Measurements from ENCODE around the gene ZFAND5.

ZFAND5 gene

DNA sequence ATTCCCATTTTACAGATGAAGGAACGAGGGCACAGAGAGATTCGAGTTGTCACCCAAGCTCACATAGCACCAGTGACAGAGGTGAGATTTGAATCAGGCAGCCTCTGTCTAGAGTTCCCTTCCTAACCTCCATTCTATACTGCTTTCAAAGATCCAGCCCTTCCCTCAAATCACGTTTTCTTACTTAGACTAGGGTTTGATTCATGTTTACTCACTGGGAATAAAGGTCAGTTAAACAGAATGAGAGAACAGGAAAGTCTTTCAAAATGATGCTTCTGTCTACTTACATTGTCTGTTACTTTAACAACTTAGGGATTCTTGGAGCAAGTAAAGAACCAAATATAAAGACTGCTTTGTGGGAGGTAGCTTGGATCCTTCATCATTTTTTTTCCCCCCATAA, 40.0 kb downstream of the ZFAND5 start:
- CTCF ChIA-PET: interaction anchor here (0.7 kb wide), 1 partner anchor 16 kb away, joined by 3 read pairs; no protein-coding TSS in a partner anchor
- TF ChIP-seq TARDBP (IDR thresholded peaks at IDR 0.05) (no peak), SUZ12 (IDR thresholded peaks at IDR 0.05) (no peak), BHLHE40 (IDR thresholded peaks at IDR 0.05; ENCODE audit: borderline replicate concordance) (no peak), CTBP1 (IDR thresholded peaks at IDR 0.05; ENCODE audit: borderline replicate concordance) (no peak), ELF4 (IDR thresholded peaks at IDR 0.05) (no peak)
- no peak for DNase-seq (ENCODE audit: extremely low spot score)
- POLR2A ChIA-PET: no interaction called here

DNA sequence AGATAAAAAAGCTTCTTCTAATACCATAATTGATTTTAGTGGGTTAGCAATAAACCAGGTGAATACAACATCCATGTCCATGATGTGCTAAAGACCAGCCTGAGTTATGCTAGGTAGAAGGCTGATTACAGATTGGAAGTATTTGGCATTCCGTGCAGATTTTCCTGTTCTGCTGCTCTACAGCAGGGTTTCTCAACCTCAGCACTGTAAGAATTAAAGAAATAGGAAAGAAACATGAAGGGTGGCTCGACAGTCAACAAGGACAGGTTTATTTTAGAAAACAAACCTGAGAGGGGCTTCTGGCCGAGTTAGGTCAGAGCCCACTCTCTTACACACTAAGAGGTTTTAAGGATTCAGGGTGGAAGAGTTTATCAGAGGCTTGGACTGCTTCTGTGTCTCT, 42.3 kb downstream of the ZFAND5 start:
- ChIA-PET POLR2A (no interaction called here), CTCF (no interaction called here)
- TF ChIP-seq LEF1 (IDR thresholded peaks at IDR 0.05; ENCODE audit: borderline replicate concordance) (no peak), CTBP1 (IDR thresholded peaks at IDR 0.05; ENCODE audit: borderline replicate concordance) (no peak), ELF4 (IDR thresholded peaks at IDR 0.05) (no peak), TARDBP (IDR thresholded peaks at IDR 0.05) (no peak), L3MBTL2 (conservative IDR thresholded peaks at IDR 0.05) (no peak)
- no peak for DNase-seq (ENCODE audit: extremely low spot score)

GRCh38 chr9:72322259-72322658, 42.7 kb downstream of the ZFAND5 start:
- ChIA-PET POLR2A (no interaction called here), CTCF (no interaction called here)
- DNase-seq (ENCODE audit: extremely low spot score): no peak
- TF ChIP-seq L3MBTL2 (conservative IDR thresholded peaks at IDR 0.05) (no peak), FOXK2 (IDR thresholded peaks at IDR 0.05) (no peak)
- TF ChIP-seq, protein P1, sequence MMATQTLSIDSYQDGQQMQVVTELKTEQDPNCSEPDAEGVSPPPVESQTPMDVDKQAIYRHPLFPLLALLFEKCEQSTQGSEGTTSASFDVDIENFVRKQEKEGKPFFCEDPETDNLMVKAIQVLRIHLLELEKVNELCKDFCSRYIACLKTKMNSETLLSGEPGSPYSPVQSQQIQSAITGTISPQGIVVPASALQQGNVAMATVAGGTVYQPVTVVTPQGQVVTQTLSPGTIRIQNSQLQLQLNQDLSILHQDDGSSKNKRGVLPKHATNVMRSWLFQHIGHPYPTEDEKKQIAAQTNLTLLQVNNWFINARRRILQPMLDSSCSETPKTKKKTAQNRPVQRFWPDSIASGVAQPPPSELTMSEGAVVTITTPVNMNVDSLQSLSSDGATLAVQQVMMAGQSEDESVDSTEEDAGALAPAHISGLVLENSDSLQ (IDR thresholded peaks at IDR 0.05): no peak

GRCh38 chr9:72315510-72316311, 49.3 kb downstream of the ZFAND5 start:
- peak; percentile 17 for DNase-seq (ENCODE audit: extremely low spot score)
- CTCF ChIA-PET: no interaction called here
- POLR2A ChIA-PET: interaction anchor here (0.6 to 1.7 kb wide), 3 partner anchors 23 to 122 kb away, joined by 3 to 7 read pairs (median 3); partner anchors contain the start of gene ZFAND5
- TF ChIP-seq ARNT (IDR thresholded peaks at IDR 0.05): no peak
- TF ChIP-seq L3MBTL2 (conservative IDR thresholded peaks at IDR 0.05): 0 out of 2 replicates have a peak, but pooled peaks have one; percentile 17

- peak; percentile 19 for DNase-seq (ENCODE audit: extremely low spot score)
- POLR2A ChIA-PET: interaction anchor here (0.8 to 1.7 kb wide), 2 partner anchors 22 to 50 kb away, joined by 3 to 7 read pairs; partner anchors contain the start of gene ZFAND5
- CTCF ChIA-PET: no interaction called here
- no peak for TF ChIP-seq SUZ12 (IDR thresholded peaks at IDR 0.05)
- TF ChIP-seq L3MBTL2 (conservative IDR thresholded peaks at IDR 0.05): no peak
- TF ChIP-seq FOXA1 (IDR thresholded peaks at IDR 0.05): no peak
- TF ChIP-seq FOXM1 (IDR thresholded peaks at IDR 0.05; ENCODE audit: borderline replicate concordance): no peak
- TF ChIP-seq, protein P1 (IDR thresholded peaks at IDR 0.05): no peak
- TF ChIP-seq ARNT (IDR thresholded peaks at IDR 0.05): no peak
- no peak for TF ChIP-seq SP1 (IDR thresholded peaks at IDR 0.05)
- no peak for TF ChIP-seq ELF4 (IDR thresholded peaks at IDR 0.05)
- TF ChIP-seq TARDBP (IDR thresholded peaks at IDR 0.05): no peak
- TF ChIP-seq HDGF (IDR thresholded peaks at IDR 0.05; ENCODE audit: borderline replicate concordance): no peak
- no peak for TF ChIP-seq FOXK2 (IDR thresholded peaks at IDR 0.05)
- TF ChIP-seq NFRKB (IDR thresholded peaks at IDR 0.05): no peak
- TF ChIP-seq LEF1 (IDR thresholded peaks at IDR 0.05; ENCODE audit: borderline replicate concordance): no peak
- TF ChIP-seq ZNF384 (IDR thresholded peaks at IDR 0.05): no peak
- no peak for TF ChIP-seq CTBP1 (IDR thresholded peaks at IDR 0.05; ENCODE audit: borderline replicate concordance)
- no peak for TF ChIP-seq BHLHE40 (IDR thresholded peaks at IDR 0.05; ENCODE audit: borderline replicate concordance)
Measured at GRCh38 chr9:72315089-72315509, 49.9 kb downstream of the ZFAND5 start.

DNA sequence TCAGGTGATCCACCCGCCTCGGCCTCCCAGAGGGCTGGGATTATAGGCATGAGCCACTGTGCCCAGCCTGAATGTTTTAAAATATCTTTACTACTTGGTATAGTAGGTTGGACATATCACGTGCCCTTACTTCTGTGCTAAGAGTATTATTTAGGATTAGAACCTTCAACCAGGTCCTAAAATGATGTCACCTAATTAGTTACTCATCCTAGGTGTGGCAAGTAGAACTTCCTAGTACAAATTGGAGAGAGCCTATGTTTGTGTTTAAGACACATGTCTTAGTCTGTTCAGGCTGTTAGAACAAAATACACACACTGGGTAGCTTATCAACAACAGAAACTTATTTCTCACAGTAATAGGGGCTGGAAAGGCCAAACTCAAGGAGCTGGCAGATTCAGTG, 51.5 kb downstream of the ZFAND5 start:
- DNase-seq (ENCODE audit: extremely low spot score): no peak
- ChIA-PET POLR2A (no interaction called here), CTCF (no interaction called here)
- no peak for TF ChIP-seq NFRKB (IDR thresholded peaks at IDR 0.05)
- no peak for TF ChIP-seq SP1 (IDR thresholded peaks at IDR 0.05)
- no peak for TF ChIP-seq ZNF384 (IDR thresholded peaks at IDR 0.05)
- TF ChIP-seq FOXM1 (IDR thresholded peaks at IDR 0.05; ENCODE audit: borderline replicate concordance): no peak
- TF ChIP-seq SUZ12 (IDR thresholded peaks at IDR 0.05): no peak
- no peak for TF ChIP-seq CTBP1 (IDR thresholded peaks at IDR 0.05; ENCODE audit: borderline replicate concordance)
- TF ChIP-seq FOXK2 (IDR thresholded peaks at IDR 0.05): no peak
- TF ChIP-seq, protein P1 (IDR thresholded peaks at IDR 0.05): no peak
- TF ChIP-seq FOXA1 (IDR thresholded peaks at IDR 0.05): no peak
- TF ChIP-seq LEF1 (IDR thresholded peaks at IDR 0.05; ENCODE audit: borderline replicate concordance): no peak
- TF ChIP-seq L3MBTL2 (conservative IDR thresholded peaks at IDR 0.05): no peak
- no peak for TF ChIP-seq ARNT (IDR thresholded peaks at IDR 0.05)
- TF ChIP-seq TARDBP (IDR thresholded peaks at IDR 0.05): no peak
- TF ChIP-seq HDGF (IDR thresholded peaks at IDR 0.05; ENCODE audit: borderline replicate concordance): no peak
- no peak for TF ChIP-seq ELF4 (IDR thresholded peaks at IDR 0.05)
